ENCODE measurements around the gene MT1A. TPM values are rescaled to one million over a fixed set of nuclear protein-coding genes. Genes with fewer than 3 reads are reported as not detected.
"Not testable (repeated sequence)": the region's sequence is repeated elsewhere in the genome, so short reads cannot be mapped to it uniquely, and the experiment has no call there.

Gene MT1A
- total RNA-seq, 6 experiments from 2014 or later, result 0.50 to 1.5 TPM; not detected in 4

GRCh38 chr16:56662357-56663354 lies 24.2 kb downstream of the MT1A start:
- H3K27me3 Mint-ChIP-seq (ENCODE audit: insufficient read depth), result peaks cover 69% of the 10 kb centered on the region
- peaks cover 15% of the 10 kb centered on the region for H3K4me1 Mint-ChIP-seq (ENCODE audit: low read depth)
- DNase-seq, result no peak
- 0 out of 2 replicates have a peak, but pooled peaks cover 3% of the 10 kb centered on the region for H3K36me3 Mint-ChIP-seq (ENCODE audit: low read depth)
- no peak overlapping the region for H3K27ac Mint-ChIP-seq
- no peak for TF ChIP-seq CTCF (IDR thresholded peaks at IDR 0.05)
- H3K9me3 Mint-ChIP-seq, result no peaks in the 10 kb centered on the region
- H3K4me3 Mint-ChIP-seq, result peak overlapping the region; percentile 42

GRCh38 chr16:56664506-56664905 lies 26.0 kb downstream of the MT1A start:
- Mint-ChIP-seq H3K36me3 (ENCODE audit: low read depth) (no peaks in the 10 kb centered on the region; the same call in 1 of the 2 replicates), H3K9me3 (no peaks in the 10 kb centered on the region), H3K4me1 (ENCODE audit: low read depth) (peaks cover 7% of the 10 kb centered on the region), H3K27me3 (ENCODE audit: insufficient read depth) (peaks cover 71% of the 10 kb centered on the region), H3K4me3 (no peak overlapping the region), H3K27ac (no peak overlapping the region)
- no peak for TF ChIP-seq CTCF (IDR thresholded peaks at IDR 0.05)
- no peak for DNase-seq

- H3K9me3 Mint-ChIP-seq; H3K4me3 Mint-ChIP-seq; H3K27ac Mint-ChIP-seq; H3K36me3 Mint-ChIP-seq (ENCODE audit: low read depth); DNase-seq: not testable (repeated sequence)
- peaks cover 78% of the 10 kb centered on the region for H3K27me3 Mint-ChIP-seq (ENCODE audit: insufficient read depth)
- H3K4me1 Mint-ChIP-seq (ENCODE audit: low read depth), result peaks cover 11% of the 10 kb centered on the region
Observed at GRCh38 chr16:56665286-56666261, 27.1 kb downstream of the MT1A start.

- Mint-ChIP-seq H3K27ac (no peak within 1 kb of the TSS), H3K27me3 (ENCODE audit: insufficient read depth) (peaks cover 70% of the 10 kb centered on the region), H3K4me3 (peak within 1 kb of the TSS; percentile 34; the same call in 1 of the 2 replicates), H3K4me1 (ENCODE audit: low read depth) (0 out of 2 replicates have a peak, but pooled peaks cover 4% of the 10 kb centered on the region), H3K9me3 (no peaks in the 10 kb centered on the region), H3K36me3 (ENCODE audit: low read depth) (no peaks in the 10 kb centered on the region; the same call in 1 of the 2 replicates)
- DNase-seq, result no peak
- TF ChIP-seq CTCF (IDR thresholded peaks at IDR 0.05), result no peak
Observed at GRCh38 chr16:56667581-56668571, 29.4 kb downstream of the MT1A start, which contains the start of gene MT1G. TSS of gene MT1G (minus strand) at chr16:56668065. CDS start at chr16:56667993, 72 bp downstream.

Data from HFFc6 (cell line).